Hematopoietic multipotent progenitor cell (in vitro differentiated cells): ENCODE data around the gene MLF1. TPM values are rescaled to one million over a fixed set of nuclear protein-coding genes. Genes with fewer than 3 reads are reported as not detected.

Experiments used
- DNase-seq, 3 donors: peaks; one replicate each; pipeline ENCODE4 v3.0.0-alpha.2; 2011 to 2015; ENCODE audit warnings: low read depth in 2 of 3, low spot score in 2 of 3
- small RNA-seq: library from RNA; depleted of rRNA; stranded (forward); fragments of <200 nt; gene quantifications from one replicate; pipeline ENCODE3, GENCODE V24; 2012
- total RNA-seq: library from RNA; depleted of rRNA; stranded (reverse); fragments of >200 nt; gene quantifications from one replicate; pipeline ENCODE4 v1.2.3, GENCODE V29; 2012

MLF1 gene
- total RNA-seq, 1 donor = 2.4 TPM

DNA sequence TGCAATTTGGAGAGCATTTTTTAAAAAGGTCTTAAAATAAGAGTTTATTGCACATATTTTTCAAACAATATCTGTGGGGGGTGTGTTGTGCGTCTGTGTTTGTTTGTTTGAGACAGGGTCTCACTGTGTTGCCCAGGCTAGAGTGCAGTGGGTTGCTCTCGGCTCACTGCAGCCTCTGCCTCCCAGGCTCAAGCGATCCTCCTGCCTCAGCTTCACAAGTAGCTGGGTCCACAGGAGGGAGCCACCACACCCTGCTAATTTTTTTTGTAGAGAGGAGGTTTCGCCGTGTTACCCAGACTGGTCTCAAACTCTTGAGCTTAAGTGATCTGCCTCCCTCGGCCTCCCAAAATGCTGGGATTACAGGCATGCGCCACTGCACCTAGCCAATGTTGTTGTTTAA is 2.7 kb downstream of the MLF1 start:
- no peak for DNase-seq

DNA sequence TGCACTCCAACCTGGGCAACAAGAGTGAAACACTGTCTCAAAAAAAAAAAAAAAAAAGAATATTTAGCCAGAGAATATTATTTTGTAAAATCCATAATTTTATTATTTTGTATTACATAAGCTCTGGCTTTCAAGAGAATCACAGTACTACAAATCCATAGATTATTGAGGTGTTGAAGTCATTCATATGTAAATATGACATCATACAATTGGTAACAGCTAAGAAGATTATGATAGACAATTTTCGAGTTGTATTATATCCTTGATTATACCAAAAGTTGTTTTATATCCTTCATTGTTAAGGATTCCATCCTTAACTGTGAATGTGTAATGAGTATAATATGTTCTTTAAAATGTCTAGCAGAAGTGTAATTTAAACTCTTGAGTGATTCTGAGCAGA is 3.7 kb downstream of the MLF1 start:
- DNase-seq = no peak

DNA sequence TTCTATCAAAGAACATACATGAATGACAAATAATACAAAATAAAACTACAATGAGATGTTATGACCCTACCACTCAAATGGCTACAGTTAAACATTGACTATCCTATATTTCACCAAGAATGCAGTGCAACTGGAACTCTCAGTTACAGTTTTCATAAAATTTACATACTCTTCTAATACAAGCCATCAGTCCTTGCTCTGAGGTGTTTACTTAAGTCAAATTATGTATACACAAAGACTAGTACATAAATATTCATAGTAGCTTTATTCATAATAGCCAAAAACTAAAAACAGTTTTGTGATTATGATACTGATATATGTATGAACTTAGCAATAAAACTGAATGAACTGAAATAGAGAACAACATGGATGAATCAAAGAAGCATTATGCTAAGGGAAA is 19.2 kb downstream of the MLF1 start:
- DNase-seq = no peak

DNA sequence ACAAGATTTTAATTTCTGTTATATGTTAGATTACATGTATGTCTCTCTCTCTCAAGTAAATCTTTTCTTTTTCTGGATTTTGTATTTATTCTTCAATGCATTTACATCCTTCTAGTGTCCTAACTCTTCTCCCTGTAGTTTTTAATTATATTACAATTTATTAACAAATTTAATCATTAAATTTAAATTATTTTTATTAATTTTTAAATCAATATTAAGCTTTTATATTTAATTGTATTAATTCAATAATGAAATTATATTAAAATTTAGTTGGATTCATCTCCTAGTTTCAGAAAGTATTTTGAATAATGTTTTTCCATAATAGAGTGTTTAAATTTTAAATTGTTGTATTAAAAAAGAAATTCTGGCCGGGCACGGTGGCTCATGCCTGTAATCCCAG is 29.8 kb downstream of the MLF1 start:
- DNase-seq = no peak

DNA sequence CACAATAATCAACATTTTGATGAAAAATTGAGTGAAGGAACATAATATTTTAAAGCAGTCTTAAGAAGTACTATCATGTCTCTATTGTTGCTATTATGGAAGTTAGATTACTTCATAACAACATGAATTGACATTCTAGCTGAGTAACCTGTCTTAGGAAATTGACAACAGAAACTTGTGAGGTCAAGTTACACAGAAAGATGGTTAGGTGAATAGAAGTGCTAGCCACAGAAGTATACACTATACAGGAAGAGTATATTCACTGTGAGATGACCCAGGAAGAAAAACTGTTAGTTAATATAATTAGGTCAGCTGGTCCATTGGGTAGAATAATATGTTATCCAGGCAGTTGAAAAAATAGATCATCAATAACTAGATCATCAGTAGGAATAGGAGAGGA is 31.2 kb downstream of the MLF1 start:
- DNase-seq = no peak

DNA sequence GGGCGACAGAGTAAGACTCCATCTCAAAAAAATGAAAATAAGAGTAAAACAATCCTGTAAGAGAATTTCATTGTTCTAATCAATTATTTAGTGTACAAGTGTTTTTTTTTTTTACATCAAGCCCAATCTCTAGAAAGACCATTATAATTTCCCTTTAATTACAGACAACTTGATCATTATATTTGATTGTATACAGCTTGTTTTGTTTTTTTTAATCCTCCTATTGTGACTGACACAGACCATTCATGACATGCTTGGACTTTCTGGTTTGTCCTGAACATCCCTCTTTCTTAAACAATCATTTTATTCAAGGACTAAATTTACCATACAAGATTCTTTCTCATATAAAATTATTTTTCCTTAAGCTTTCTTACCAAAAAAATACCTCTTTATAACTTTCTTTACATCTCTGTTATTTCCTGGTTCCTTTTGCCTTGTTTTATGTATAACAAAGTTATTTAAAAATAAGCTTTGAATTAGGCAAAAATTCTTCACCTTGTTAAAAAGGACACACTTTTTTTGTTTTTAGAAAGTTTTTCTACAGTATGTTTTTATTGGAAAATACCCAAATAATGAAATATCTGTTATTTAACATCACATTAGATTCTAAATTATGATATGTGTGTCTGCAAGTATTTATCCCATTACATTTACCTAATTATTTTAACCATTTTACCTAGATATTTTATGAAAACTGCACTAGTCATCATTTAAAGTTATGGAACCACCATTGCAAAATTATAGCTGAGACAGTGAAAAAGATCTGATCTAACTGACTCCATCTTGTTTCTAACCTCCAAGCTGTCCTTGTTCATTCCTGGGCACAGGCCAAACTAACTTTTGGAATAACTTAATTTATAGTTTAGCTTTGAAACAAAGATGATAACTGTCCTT is 47.2 kb downstream of the MLF1 start:
- no peak for DNase-seq

DNA sequence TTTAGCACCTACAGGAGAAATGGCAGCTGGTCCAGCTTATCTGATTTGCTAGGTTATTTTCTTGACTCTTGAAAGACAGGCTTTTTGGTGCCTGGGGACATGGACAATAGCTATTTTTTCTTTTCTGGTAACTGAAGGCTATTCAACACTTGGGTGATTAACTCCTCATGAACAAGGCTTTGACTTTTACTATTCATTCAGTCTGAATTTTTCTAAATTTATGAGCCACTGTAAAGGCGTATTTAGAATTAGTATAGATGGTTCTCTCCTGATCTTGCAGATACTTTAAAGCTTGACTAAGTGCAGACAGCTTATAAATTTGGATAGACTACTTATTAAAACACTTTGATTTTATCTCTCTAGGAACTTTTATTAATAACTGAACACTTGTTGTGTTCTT is 54.9 kb downstream of the MLF1 start:
- no peak for DNase-seq

DNA sequence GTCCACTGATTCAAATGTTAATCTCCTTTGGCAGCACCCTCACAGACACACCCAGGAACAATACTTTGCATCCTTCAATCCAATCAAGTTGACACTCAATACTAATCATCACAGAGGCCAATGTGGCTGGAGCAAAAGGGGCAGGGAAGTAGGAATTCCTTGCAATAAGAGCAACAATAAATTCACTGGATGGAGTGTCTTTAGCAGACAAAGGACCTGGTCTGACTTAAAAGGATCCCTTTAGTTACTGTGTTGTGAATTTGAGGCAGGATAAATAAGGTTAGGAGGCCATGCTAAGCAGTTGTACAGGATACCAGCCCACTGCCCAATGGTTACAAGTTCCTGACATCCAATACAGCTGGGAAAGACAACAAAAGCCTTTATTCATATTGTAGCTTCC is 61.0 kb downstream of the MLF1 start:
- DNase-seq = no peak

DNA sequence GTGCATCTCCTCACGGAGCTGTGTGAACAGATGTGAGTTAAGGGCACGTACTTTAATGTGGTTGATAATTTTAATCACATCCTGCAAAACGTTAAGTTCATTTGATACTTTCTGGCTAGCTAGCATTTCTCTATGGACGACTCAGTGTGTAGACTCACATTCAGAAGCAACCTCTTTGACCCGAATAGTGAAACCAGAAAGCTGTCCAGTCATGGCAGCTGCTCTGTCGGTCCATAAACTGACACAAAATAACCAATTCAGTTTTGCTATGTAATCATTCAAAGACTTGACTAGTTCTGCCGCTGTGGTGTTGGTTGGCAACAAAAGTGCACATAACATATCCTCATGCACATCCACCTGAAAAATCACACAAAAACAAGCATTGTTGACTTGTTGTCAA is 69.7 kb downstream of the MLF1 start:
- no peak for DNase-seq

DNA sequence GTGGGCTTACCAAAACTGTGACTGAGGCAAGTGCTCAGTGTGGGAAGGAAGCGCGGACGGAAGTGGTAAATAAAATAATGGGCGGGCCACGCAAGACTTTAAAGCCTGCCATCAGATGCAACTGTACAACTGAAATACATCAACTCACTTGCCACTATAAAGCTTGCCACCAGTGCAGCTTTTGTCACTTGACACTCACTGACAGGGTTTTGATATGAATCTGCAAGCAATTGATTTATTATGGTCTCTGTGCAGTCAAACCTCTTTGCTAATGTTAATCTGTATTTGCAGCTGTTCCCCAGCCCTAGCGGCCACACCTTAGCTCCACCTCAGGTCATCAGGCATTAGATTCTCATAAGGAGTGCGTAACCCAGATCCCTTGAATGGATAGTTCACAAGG is 71.0 kb downstream of the MLF1 start:
- DNase-seq = no peak

DNA sequence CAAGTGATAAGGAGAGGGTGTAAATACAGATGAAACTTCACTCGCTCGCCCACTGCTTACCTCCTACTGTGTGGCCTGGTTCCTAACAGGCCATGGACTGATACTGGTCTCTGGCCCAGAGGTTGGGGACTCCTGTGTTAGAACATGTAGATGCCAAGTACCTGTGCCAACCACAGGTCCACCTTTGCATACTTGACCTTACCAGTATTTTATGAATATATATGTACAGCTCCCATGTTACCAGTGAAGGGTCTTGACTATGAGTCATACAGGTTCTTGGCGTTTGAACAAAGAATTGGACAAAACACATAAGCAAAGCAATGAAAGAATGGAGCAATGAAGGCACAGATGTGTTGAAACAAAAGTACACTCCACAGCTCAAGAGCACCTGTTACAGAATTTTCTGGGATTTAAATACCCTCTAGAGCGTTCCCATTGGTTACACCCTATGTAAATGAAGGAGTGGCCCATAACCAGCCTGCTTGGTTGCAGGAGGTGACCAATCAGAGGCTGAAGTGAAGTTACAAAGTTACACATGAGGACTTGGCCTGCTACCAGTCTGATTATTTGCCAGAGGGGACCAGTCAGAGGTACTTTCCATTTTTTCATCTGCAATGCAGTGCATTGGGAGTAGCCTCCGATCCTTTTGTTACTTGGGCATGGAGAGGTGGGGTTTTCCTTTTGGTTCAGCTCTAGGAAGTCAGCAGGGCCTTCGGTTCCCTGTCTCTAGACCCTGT is 71.6 kb downstream of the MLF1 start:
- no peak for DNase-seq

DNA sequence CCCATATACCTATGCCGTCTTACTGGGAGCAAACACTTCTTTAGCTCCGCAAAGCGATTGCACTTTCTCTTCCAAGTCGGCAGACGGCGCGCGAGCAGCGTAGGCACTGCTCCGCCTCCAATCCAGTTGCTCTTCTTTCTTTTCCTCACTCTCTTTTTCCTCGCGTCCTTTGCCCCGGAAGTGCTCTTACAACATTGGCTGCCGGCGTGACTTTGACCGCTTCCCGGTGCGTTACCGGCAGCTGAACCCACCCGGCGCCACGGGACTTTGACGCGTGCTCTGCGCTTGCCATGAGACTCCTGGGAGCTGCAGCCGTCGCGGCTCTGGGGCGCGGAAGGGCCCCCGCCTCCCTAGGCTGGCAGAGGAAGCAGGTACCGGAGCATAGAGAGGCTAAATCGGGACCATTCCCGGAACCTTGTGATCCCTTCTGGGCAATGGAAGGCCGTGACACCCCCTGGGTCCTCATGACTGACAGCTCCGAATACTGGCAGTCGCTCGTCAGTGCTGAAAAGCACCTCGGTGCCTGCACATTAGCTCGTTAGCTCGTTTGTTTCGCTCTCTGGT is 73.4 kb downstream of the MLF1 start, which contains the start of gene GFM1:
Gene GFM1 (plus strand): TSS at position 183 of the 564 bp plus-strand sequence. CDS start 108 bp downstream, at position 291.
- DNase-seq = peak; percentile 83 to 98 (median 96)

DNA sequence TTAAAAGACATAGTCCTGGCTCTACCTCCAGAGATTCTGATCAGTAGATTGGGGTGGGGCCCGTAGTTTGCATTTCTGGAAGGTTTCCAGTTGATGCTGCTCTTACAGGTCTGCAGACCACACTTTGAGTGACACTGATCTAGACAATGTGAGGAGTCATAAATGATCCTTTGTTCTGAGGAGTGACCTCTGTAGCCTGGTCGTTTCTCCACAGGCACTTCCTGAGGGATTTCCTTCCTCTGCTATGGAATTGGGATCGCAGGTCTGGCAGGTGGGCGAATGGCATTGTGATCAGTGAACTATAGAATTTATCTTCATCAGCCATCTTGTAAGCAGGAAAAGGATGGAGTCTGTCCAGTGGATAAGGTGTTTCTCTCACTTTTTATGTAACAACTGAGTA is 78.8 kb downstream of the MLF1 start:
- DNase-seq = no peak

DNA sequence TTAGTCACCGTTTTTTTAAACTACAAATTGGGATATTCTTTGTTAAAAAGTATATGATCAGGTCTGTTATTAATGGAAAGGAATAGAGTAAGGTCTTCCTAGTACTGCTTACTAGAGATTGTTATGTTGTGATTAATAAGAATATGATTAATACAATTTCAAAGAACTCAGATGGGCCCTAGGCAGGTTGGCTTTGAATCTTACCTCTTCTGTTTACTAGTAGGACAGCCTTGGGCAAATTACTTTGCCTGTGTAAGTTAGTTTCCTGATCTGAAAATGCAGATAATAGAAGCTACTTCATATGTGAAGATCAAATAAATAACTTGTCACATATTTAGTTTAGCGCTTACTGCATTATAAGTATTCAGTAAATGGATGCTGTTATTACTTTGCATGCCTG is 80.2 kb downstream of the MLF1 start:
- DNase-seq = no peak

DNA sequence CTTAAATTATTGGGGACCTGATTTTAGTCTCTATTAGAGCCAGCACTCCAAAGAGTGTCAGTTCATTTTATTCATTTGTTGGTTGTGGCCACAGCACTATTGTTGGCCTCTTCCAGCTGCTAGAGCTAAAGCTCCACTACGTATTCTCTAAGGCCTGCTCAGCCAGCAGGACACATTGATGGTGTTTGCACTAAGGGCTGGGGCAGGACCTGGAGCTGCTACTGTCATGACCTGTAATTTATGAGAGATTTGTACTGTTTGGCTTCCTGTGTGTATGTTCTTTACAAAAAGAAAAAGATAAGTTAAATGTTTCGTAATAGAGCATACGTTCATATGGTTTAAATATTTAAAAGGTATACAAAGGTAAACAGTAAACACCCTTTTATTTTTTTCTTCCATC is 81.5 kb downstream of the MLF1 start:
- no peak for DNase-seq

Small RNAs within 50 kb of the gene (small RNA-seq; reads per million reads assigned to genes)
- not detected for gene AC025033.1

Other genes with a start within 250 kb of the MLF1 start
- gene GFM1, start 73.3 kb downstream of the MLF1 start, total RNA-seq = 19.7 TPM
- 31.0 TPM for gene LXN, start 101.5 kb downstream of the MLF1 start, total RNA-seq
- 0.81 TPM for gene RARRES1, start 161.3 kb downstream of the MLF1 start, total RNA-seq
- 108 TPM for gene MFSD1, start 230.9 kb downstream of the MLF1 start, total RNA-seq